Naive B cell (primary cell): ENCODE data around the gene TRAIP. TPM values are rescaled to one million over a fixed set of nuclear protein-coding genes. Genes with fewer than 3 reads are reported as not detected.
"Not testable (repeated sequence)": the region's sequence is repeated elsewhere in the genome, so short reads cannot be mapped to it uniquely, and the experiment has no call there.

Source experiments
- ATAC-seq, 2 donors: fragments of 150-1000 bp; cut with Tn5 transposase; 2 replicates each; pipeline ENCODE4 v1.10.0; 2021; ENCODE audit warnings: low read depth in 2 of 2, mild to moderate bottlenecking in 2 of 2, moderate library complexity in 2 of 2
- DNase-seq: peaks from one replicate; pipeline ENCODE4 v3.0.0; 2022
- H3K27ac Mint-ChIP-seq, 6 donors: one replicate each; pipeline ENCODE4 v1.8.0; 2020 to 2022; ENCODE audit warnings: mild to moderate bottlenecking in 6 of 6, mixed read lengths in 6 of 6, moderate library complexity in 5 of 6, inconsistent platforms in 2 of 6
- H3K27me3 Mint-ChIP-seq, 3 donors: one replicate each; pipeline ENCODE4 v1.8.0; 2021 to 2022; ENCODE audit warnings: mixed read lengths in 3 of 3, mild to moderate bottlenecking in 1 of 3
- H3K36me3 Mint-ChIP-seq, 2 donors: one replicate each; pipeline ENCODE4 v1.8.0; 2020 to 2022; ENCODE audit warnings: mixed read lengths in 2 of 2, inconsistent platforms in 1 of 2, mild to moderate bottlenecking in 1 of 2
- H3K4me1 Mint-ChIP-seq, 3 donors: one replicate each; pipeline ENCODE4 v1.8.0; 2020 to 2022; ENCODE audit warnings: mixed read lengths in 3 of 3, inconsistent platforms in 1 of 3, mild to moderate bottlenecking in 1 of 3, moderate library complexity in 1 of 3
- H3K4me3 Mint-ChIP-seq, 8 donors: one replicate each; pipeline ENCODE4 v1.8.0; 2020 to 2022; ENCODE audit warnings: mild to moderate bottlenecking in 8 of 8, mixed read lengths in 8 of 8, moderate library complexity in 8 of 8, inconsistent platforms in 2 of 8
- H3K9me3 Mint-ChIP-seq, 7 donors: one replicate each; pipeline ENCODE4 v1.8.0; 2020 to 2022; ENCODE audit warnings: mixed read lengths in 7 of 7, mild to moderate bottlenecking in 5 of 7, inconsistent platforms in 2 of 7, moderate library complexity in 1 of 7
- polyA plus RNA-seq, 6 donors: library from polyadenylated mRNA; unstranded; fragments of 300-500 nt; fragmentation: Illumina TruSeq; gene quantifications; one replicate each; pipeline ENCODE4 v1.2.3, GENCODE V29; 2021; ENCODE audit warnings: low read depth in 6 of 6

TRAIP gene
- 1 to 10 TPM; 2.2 to 4.6 (median 3.8) TPM for polyA plus RNA-seq

- H3K4me1 Mint-ChIP-seq: peaks cover 0 to 19% (median 12%) of the 10 kb centered on the region in 3 donors
Observed at GRCh38 chr3:49856181-49857005, at the start of gene TRAIP. TRAIP (minus strand) TSS chr3:49856564; CDS start chr3:49856453, 111 bp downstream.

GRCh38 chr3:49904448-49904847 is 48.1 kb upstream of the TRAIP start:
- not testable (repeated sequence) for H3K9me3 Mint-ChIP-seq, DNase-seq, H3K27me3 Mint-ChIP-seq, ATAC-seq, H3K36me3 Mint-ChIP-seq
- Mint-ChIP-seq H3K4me1 (peaks cover 26 to 32% (median 29%) of the 10 kb centered on the region in 3 donors), H3K4me3 (peak overlapping the region; percentile 47 to 93 (median 82)), H3K27ac (peak overlapping the region in 3 of 6 donors; percentile 37 to 90 (median 68))

More at GRCh38 chr3:49856181-49857005, at the start of gene TRAIP:
- Mint-ChIP-seq H3K27ac (peak within 1 kb of the TSS in 5 of 6 donors; percentile 70 to 96 (median 89)), H3K4me3 (peak within 1 kb of the TSS; percentile 84 to 95 (median 90)), H3K36me3 (no peaks in the 10 kb centered on the region), H3K27me3 (no peaks in the 10 kb centered on the region), H3K9me3 (no peaks in the 10 kb centered on the region)
- peak; percentile 95 for DNase-seq
- peak; percentile 98 to 99 for ATAC-seq

DNA sequence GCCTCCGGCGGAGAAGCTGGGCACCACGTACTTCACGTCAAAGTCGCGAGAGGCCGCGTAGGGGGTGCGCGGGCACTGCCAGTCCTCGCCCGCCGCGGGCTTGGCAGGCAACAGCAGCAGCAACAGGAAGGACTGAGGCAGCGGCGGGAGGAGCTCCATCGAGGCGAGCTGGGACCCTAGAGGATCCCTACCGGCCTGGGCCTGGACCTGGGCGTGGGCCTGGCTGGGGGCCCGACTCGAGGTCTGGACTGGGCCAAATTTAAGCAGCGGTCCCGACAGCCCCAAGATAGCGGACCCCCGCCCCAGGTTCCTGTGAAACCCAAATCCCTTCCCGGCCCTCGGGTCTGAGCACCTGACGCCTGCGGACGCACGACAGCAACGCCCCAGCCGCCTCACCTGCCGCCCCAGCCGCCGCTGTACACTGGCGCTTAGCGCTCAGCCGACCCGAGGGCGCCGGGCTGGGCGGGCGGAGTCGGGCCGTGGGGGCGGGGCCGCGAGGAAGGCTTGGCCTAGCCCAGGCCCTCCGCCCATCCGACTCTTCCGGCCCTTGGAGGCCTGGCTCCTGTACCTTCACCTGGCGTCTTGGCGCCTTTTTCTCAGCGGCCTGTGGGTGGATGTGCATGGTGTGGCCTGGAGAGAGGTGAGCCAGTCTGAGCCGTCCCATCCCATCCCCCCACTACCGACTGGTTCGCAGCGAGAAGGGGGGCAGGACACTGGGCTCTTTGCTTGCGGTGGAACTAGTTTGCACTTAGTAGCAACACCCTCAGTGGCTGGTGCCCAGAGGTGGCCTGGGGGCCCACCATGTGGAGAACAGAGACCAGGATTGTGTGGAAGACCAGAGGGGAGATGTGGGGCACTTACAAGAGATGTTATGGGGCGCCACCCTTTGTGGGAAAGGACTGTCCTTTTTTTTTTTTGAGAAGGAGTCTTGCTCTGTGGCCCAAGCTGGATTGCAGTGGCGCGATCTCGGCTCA is 47.4 kb upstream of the TRAIP start, which contains the start of gene MST1R:
Gene MST1R (minus strand): TSS at position 423 of the 974 bp plus-strand sequence. CDS start 264 bp downstream, at position 159.
- H3K36me3 Mint-ChIP-seq: no peaks in the 10 kb centered on the region
- peak within 1 kb of the TSS; percentile 58 to 97 (median 88) for H3K27ac Mint-ChIP-seq
- peak; percentile 94 to 95 for ATAC-seq
- no peaks in the 10 kb centered on the region for H3K27me3 Mint-ChIP-seq
- DNase-seq: peak; percentile 79
- peaks cover 26 to 32% (median 29%) of the 10 kb centered on the region in 3 donors for H3K4me1 Mint-ChIP-seq
- H3K4me3 Mint-ChIP-seq: peak within 1 kb of the TSS; percentile 82 to 93 (median 84)
- no peaks in the 10 kb centered on the region for H3K9me3 Mint-ChIP-seq

DNA sequence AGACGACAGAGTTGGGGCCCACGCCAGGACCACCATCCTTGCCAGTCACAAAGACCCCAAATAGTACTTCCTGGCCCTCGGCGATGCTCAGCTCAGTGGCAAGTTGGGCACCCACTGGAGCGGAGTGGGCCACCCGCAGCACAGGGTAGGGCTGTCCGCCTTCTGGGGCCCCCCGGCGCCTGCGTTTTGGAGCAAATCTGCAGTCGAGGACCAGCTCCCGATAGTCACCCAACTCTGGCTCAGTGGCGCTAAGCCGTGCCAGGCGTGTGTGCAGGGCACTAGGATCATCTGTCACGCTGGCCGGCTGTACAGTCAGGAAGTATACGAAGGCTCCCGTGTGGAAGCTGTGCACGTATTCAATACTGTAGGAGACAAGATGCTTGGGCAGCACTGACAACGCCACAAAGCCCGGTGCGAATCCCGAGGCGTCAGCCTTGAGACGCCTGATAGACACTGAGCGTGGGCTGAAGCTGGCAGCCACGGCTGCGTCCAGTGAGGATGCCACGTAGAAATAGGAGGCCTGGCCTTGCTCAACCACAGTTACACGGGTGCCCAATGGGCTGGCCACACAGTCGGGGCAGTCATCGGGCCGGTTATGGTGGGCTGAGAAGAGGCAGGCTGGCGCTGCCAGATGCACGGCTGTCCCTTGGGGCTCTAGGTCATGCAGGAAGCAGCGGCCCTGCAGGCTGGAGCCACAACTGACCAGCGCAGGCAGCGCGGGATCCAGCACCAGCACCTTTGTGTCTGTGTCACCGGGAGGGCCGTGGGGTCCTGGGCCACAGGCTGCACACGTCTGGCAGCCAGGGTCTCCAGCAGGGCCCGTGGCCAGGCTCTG is 46.4 kb upstream of the TRAIP start:
- Mint-ChIP-seq H3K27ac (no peak overlapping the region), H3K36me3 (no peaks in the 10 kb centered on the region)
- DNase-seq: no peak

DNA sequence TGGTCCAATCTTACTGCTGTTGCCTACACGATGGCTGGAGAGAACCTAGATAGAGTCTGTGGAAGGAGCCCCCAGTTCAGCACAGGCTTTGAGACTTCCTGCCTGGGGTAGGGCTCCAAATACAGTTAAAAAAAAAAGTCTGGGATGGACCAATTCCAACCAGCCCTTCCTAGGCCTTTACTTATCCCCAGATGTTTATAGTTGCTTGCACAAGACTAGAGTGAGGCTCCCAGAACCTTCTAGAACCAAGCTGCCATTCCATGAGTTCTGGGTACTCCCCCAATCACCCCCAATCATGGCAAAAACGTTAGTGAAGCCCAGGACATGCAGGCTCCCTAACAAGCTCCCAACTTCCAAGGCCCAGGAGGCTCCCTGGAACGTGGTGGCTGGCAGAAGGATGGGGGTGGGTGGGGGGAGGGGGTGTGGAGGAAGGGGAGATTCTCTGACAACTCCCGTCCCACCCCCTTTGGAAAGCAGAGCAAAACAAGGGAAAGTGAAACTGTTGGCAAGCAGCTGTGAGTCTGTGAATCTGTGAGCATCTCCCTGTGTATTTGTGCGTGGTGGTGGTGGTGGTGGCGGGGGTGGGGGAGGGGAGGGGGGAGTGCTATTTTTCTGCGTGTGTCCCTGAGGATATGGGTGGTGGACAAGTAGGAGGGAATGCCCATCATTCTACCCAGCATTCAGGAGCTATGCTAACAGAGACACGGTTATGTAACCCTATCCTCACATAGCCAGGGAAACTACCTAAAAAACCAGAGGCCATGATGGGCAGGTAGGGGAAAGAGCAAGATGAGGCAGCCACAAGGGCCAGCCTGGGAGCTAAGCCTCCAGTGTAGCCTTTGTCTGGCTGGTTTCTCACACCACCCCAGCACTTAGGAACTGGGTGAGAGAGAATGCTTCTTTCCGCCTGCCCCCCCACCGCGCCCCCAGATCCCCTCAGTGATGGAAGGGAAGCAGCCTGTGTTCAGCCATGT is 45.3 kb upstream of the TRAIP start:
- H3K4me1 Mint-ChIP-seq: peaks cover 20 to 25% (median 23%) of the 10 kb centered on the region in 3 donors
- H3K27ac Mint-ChIP-seq: peak overlapping the region in 1 of 6 donors; percentile 47
- no peak for DNase-seq
- no peaks in the 10 kb centered on the region for H3K27me3 Mint-ChIP-seq
- ATAC-seq: no peak
- H3K9me3 Mint-ChIP-seq: no peaks in the 10 kb centered on the region
- peak overlapping the region in 1 of 8 donors; percentile 59 for H3K4me3 Mint-ChIP-seq
- no peaks in the 10 kb centered on the region for H3K36me3 Mint-ChIP-seq

More for the DNA sequence above, 46.4 kb upstream of the TRAIP start:
- H3K4me1 Mint-ChIP-seq: peaks cover 26 to 32% (median 29%) of the 10 kb centered on the region in 3 donors
- peak overlapping the region in 3 of 8 donors; percentile 36 to 82 (median 60) for H3K4me3 Mint-ChIP-seq
- H3K9me3 Mint-ChIP-seq: no peaks in the 10 kb centered on the region
- no peaks in the 10 kb centered on the region for H3K27me3 Mint-ChIP-seq
- ATAC-seq: no peak

DNA sequence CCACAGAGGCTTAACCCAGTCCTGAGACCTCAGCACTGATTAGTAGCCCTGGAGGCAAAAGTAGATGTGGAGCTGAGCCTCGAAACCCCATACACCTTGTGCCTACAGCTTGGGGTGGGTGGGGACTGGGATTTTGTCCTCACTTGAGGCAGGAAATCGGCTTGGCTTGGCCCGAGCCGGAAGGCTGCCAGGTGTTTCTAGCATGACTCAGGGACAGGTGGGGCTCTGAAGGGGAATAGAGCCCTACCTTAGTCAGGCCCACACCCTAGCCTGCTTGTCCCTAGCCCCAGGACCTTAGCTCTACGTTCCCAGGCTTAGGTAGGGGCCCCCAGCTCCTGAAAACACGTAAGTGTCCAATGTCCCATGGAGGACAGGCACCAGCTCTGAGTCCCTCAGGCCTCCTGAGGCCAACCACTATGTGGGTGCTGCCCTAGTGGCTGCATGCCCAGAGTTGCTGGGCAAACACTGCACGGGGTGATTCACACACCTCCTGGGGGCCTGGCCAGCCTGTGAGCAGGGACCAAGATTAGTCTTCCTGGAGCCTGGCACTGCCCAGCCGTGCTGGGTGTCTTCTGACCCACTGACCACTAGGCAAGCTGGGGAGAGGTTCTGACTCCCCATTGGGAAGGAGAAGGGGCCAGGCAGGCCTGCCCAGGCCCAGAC is 44.3 kb upstream of the TRAIP start:
- no peaks in the 10 kb centered on the region for H3K36me3 Mint-ChIP-seq
- no peaks in the 10 kb centered on the region for H3K27me3 Mint-ChIP-seq
- H3K9me3 Mint-ChIP-seq: no peaks in the 10 kb centered on the region
- DNase-seq: no peak
- ATAC-seq: no peak
- H3K4me3 Mint-ChIP-seq: no peak overlapping the region
- H3K27ac Mint-ChIP-seq: no peak overlapping the region
- peaks cover 11 to 15% (median 13%) of the 10 kb centered on the region in 3 donors for H3K4me1 Mint-ChIP-seq

DNA sequence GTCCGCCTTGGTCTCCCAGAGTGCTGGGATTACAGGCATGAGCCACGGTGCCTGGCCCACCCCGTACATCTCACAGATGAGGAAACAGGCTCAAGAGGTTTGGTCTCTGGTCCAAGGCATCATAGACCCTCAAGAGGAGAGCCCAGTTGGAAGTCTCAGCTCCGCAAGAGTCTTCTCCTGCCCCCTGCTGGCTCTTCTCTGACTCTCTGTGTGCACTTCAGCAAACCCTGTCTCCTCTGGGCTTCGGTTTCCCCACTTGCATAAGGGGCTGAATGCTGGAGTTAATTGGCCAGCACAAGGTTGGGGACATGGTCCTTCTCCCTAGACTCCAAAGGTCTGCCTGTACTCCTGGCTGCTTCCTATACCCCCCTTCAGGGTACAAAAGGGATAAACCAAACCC is 43.5 kb upstream of the TRAIP start:
- H3K27ac Mint-ChIP-seq: peak overlapping the region in 1 of 6 donors; percentile 28
- ATAC-seq: no peak
- H3K4me1 Mint-ChIP-seq: peaks cover 7 to 8% (median 8%) of the 10 kb centered on the region in 3 donors
- H3K36me3 Mint-ChIP-seq: no peaks in the 10 kb centered on the region
- DNase-seq: no peak
- H3K4me3 Mint-ChIP-seq: no peak overlapping the region
- H3K9me3 Mint-ChIP-seq: no peaks in the 10 kb centered on the region
- no peaks in the 10 kb centered on the region for H3K27me3 Mint-ChIP-seq

GRCh38 chr3:49898991-49899390 is 42.6 kb upstream of the TRAIP start:
- H3K27ac Mint-ChIP-seq: peak overlapping the region in 1 of 6 donors; percentile 44
- DNase-seq (no peak), ATAC-seq (no peak)
- peaks cover 2 to 5% (median 4%) of the 10 kb centered on the region in 3 donors for H3K4me1 Mint-ChIP-seq
- H3K4me3 Mint-ChIP-seq: no peak overlapping the region
- no peaks in the 10 kb centered on the region for H3K27me3 Mint-ChIP-seq
- H3K36me3 Mint-ChIP-seq: no peaks in the 10 kb centered on the region
- H3K9me3 Mint-ChIP-seq: no peaks in the 10 kb centered on the region

GRCh38 chr3:49896345-49896744 is 40.0 kb upstream of the TRAIP start:
- DNase-seq (no peak), ATAC-seq (no peak)
- Mint-ChIP-seq H3K4me3 (no peak overlapping the region), H3K27ac (peak overlapping the region in 1 of 6 donors; percentile 26), H3K9me3 (no peaks in the 10 kb centered on the region), H3K27me3 (no peaks in the 10 kb centered on the region), H3K36me3 (no peaks in the 10 kb centered on the region), H3K4me1 (peaks cover 0 to under 1% (median 0%) of the 10 kb centered on the region in 3 donors)

GRCh38 chr3:49895791-49896190 is 39.4 kb upstream of the TRAIP start:
- DNase-seq (no peak), ATAC-seq (no peak)
- Mint-ChIP-seq H3K4me1 (no peaks in the 10 kb centered on the region), H3K27ac (peak overlapping the region in 1 of 6 donors; percentile 68), H3K36me3 (no peaks in the 10 kb centered on the region), H3K4me3 (no peak overlapping the region), H3K9me3 (no peaks in the 10 kb centered on the region), H3K27me3 (no peaks in the 10 kb centered on the region)

- Mint-ChIP-seq H3K4me1 (no peaks in the 10 kb centered on the region), H3K4me3 (no peak overlapping the region), H3K27ac (no peak overlapping the region), H3K9me3 (no peaks in the 10 kb centered on the region), H3K27me3 (no peaks in the 10 kb centered on the region), H3K36me3 (no peaks in the 10 kb centered on the region)
- DNase-seq (no peak), ATAC-seq (no peak)
Observed at GRCh38 chr3:49889296-49889695, 32.9 kb upstream of the TRAIP start.
